ENCODE data around the gene HDX. TPM values are rescaled to one million over a fixed set of nuclear protein-coding genes. Genes with fewer than 3 reads are reported as not detected.

Gene HDX
- total RNA-seq, 2 donors from 2014 or later = 7.2 to 7.9 TPM

GRCh38 chrX:84357296-84357695 lies 145.0 kb downstream of the HDX start:
- Histone ChIP-seq H3K27me3 (ENCODE audit: control insufficient read depth, insufficient read depth, low read length, poor library complexity, severe bottlenecking) (no peaks in the 10 kb centered on the region), H3K9me3 (ENCODE audit: control insufficient read depth, low read length) (no peaks in the 10 kb centered on the region), H3K4me3 (ENCODE audit: low read length) (no peak overlapping the region), H3K9ac (ENCODE audit: extremely low read depth, low read length, poor library complexity, severe bottlenecking) (no peak overlapping the region), H3K27ac (ENCODE audit: low read depth, low read length) (no peak overlapping the region), H3K4me1 (ENCODE audit: control insufficient read depth, insufficient read depth, low read length) (no peaks in the 10 kb centered on the region), H3K36me3 (ENCODE audit: control insufficient read depth, insufficient read depth, low read length) (no peaks in the 10 kb centered on the region)
- Mint-ChIP-seq H3K27me3 (ENCODE audit: insufficient read depth) (no peaks in the 10 kb centered on the region), H3K4me3 (no peak overlapping the region), H3K9me3 (peaks cover 25% of the 10 kb centered on the region), H3K4me1 (no peaks in the 10 kb centered on the region), H3K27ac (no peak overlapping the region), H3K36me3 (ENCODE audit: low read depth) (no peaks in the 10 kb centered on the region)
- TF ChIP-seq CTCF (conservative IDR thresholded peaks at IDR 0.05) = no peak
- DNase-seq = no peak

- WGBS, 2 experiments (ENCODE audit: insufficient coverage in 1 of 2, insufficient read length in 1 of 2) = no CpG with 5 or more reads among the region's 1 CpG
- Mint-ChIP-seq H3K9me3 (peaks cover 24% of the 10 kb centered on the region), H3K27ac (no peak overlapping the region), H3K4me1 (no peaks in the 10 kb centered on the region), H3K36me3 (ENCODE audit: low read depth) (no peaks in the 10 kb centered on the region), H3K4me3 (no peak overlapping the region), H3K27me3 (ENCODE audit: insufficient read depth) (no peaks in the 10 kb centered on the region)
- Histone ChIP-seq H3K9me3 (ENCODE audit: control insufficient read depth, low read length) (no peaks in the 10 kb centered on the region), H3K4me3 (ENCODE audit: low read length) (no peak overlapping the region), H3K27me3 (ENCODE audit: control insufficient read depth, insufficient read depth, low read length, poor library complexity, severe bottlenecking) (no peaks in the 10 kb centered on the region), H3K36me3 (ENCODE audit: control insufficient read depth, insufficient read depth, low read length) (no peaks in the 10 kb centered on the region), H3K4me1 (ENCODE audit: control insufficient read depth, insufficient read depth, low read length) (no peaks in the 10 kb centered on the region), H3K27ac (ENCODE audit: low read depth, low read length) (no peak overlapping the region), H3K9ac (ENCODE audit: extremely low read depth, low read length, poor library complexity, severe bottlenecking) (no peak overlapping the region)
- DNase-seq = no peak
- no peak for TF ChIP-seq CTCF (conservative IDR thresholded peaks at IDR 0.05)
Measured at GRCh38 chrX:84340968-84341367, 161.3 kb downstream of the HDX start.

DNA sequence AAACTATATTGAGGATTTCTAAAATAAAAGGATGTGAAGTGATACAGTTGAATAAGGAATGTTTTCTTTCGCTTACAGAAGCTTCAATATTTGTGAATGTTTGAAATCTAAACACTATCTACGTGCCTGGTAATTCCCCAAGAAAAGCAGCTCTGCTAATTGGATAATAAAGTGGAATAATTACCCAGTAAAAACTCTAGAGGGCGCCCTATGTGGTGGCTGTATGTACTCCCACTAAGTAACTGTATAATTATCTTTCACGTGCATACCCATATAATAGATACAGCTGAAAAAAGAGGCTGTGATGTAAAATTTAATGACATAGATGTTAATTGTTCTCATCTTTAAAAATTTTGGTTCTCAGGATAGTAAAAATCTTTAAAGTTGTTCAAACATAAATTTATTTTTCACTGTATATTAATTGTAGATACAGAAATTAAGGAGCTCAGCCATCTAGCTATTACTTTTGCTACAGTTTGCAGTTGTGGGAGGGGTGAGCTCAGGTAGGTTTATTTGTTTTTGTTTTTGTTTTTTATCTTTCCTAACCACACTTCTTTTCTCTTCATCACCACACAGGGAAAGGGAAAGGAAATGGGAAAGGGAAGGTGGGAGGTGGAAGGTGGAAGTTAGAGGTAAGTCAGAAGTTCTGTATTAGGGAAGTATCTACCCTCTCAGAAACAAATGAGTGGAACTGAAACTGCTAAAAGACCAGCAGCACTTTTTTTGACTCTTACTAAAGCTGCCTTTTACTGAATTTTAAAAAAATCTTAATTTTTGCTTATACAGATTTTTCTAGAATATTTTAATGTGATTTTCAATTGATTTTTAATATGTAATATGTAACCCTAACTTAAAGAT lies 162.5 kb downstream of the HDX start:
- Mint-ChIP-seq H3K27ac (no peak overlapping the region), H3K27me3 (ENCODE audit: insufficient read depth) (no peaks in the 10 kb centered on the region), H3K36me3 (ENCODE audit: low read depth) (no peaks in the 10 kb centered on the region), H3K9me3 (peaks cover 24% of the 10 kb centered on the region), H3K4me3 (no peak overlapping the region), H3K4me1 (no peaks in the 10 kb centered on the region)
- Histone ChIP-seq H3K9ac (ENCODE audit: extremely low read depth, low read length, poor library complexity, severe bottlenecking) (no peak overlapping the region), H3K36me3 (ENCODE audit: control insufficient read depth, insufficient read depth, low read length) (no peaks in the 10 kb centered on the region), H3K27ac (ENCODE audit: low read depth, low read length) (no peak overlapping the region), H3K4me1 (ENCODE audit: control insufficient read depth, insufficient read depth, low read length) (no peaks in the 10 kb centered on the region), H3K27me3 (ENCODE audit: control insufficient read depth, insufficient read depth, low read length, poor library complexity, severe bottlenecking) (no peaks in the 10 kb centered on the region), H3K9me3 (ENCODE audit: control insufficient read depth, low read length) (no peaks in the 10 kb centered on the region), H3K4me3 (ENCODE audit: low read length) (no peak overlapping the region)
- TF ChIP-seq CTCF (conservative IDR thresholded peaks at IDR 0.05) = peak; percentile 80
- 44% methylated on average over 2 of the region's 4 CpGs; no CpG with 5 or more reads in 1 of the 2 experiments for WGBS, 2 experiments (ENCODE audit: insufficient coverage in 1 of 2, insufficient read length in 1 of 2)
- no peak for DNase-seq

Data from endodermal cell (in vitro differentiated cells).